HEK293T (cell line): ENCODE data around the gene ZNF561.

Source experiments
- FOXM1 ChIP-seq: fragments of 450-650 bp; IDR thresholded peaks from 2 replicates; pipeline ENCODE4 v1.6.1; 2017; ENCODE audit warnings: mild to moderate bottlenecking, borderline replicate concordance
- SP1 ChIP-seq: fragments of 450-650 bp; IDR thresholded peaks from 2 replicates; pipeline ENCODE4 v1.6.1; 2017
- TARDBP ChIP-seq: fragments of 450-650 bp; IDR thresholded peaks from 2 replicates; pipeline ENCODE4 v1.6.1; 2016

DNA sequence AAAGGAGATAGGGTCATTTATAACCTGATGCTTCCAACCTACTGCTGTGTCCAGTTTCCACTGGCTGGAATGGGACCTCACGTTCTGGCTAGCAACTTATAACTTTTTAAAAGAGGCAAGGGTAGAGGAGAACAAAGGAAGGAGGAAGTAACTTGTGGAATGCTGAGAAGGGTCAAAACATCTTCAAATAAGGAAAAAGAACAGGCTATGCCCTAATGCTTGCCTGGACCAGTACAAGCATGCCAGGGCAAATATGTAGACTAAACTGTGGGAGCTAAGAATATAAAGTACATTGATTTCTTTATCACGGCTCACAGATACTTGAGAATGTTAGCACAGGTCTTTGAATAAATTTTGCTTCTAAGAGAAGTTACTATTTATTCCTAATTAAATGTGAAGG, 1.5 kb upstream of the ZNF561 start:
- TF ChIP-seq TARDBP (no peak), FOXM1 (no peak), SP1 (no peak)
